Left ventricle myocardium inferior (tissue), 1 donor: Measurements from ENCODE around the gene TTC13. TPM values are rescaled to one million over a fixed set of nuclear protein-coding genes. Genes with fewer than 3 reads are reported as not detected.
"Not testable (repeated sequence)": the region's sequence is repeated elsewhere in the genome, so short reads cannot be mapped to it uniquely, and the experiment has no call there.

ENCODE experiments used
- DNase-seq: peaks from one replicate; pipeline ENCODE4 v3.0.0-alpha.2; 2020
- H3K27ac ChIP-seq: fragments of 200-600 bp; replicated peaks from 2 replicates; pipeline ENCODE4 v1.8.0; 2021
- H3K27me3 ChIP-seq: fragments of 200-600 bp; 2 replicates; pipeline ENCODE4 v1.8.0; 2021; ENCODE audit warnings: low read depth
- H3K36me3 ChIP-seq: fragments of 200-600 bp; 2 replicates; pipeline ENCODE4 v1.8.0; 2021
- H3K4me1 ChIP-seq: fragments of 200-600 bp; 2 replicates; pipeline ENCODE4 v1.8.0; 2021
- H3K4me3 ChIP-seq: fragments of 200-600 bp; 2 replicates; pipeline ENCODE4 v1.8.0; 2021; ENCODE audit warnings: mild to moderate bottlenecking, moderate library complexity
- H3K9me3 ChIP-seq: fragments of 200-600 bp; replicated peaks from 2 replicates; pipeline ENCODE4 v1.8.0; 2021
- CTCF ChIP-seq: fragments of 200-600 bp; IDR thresholded peaks from 2 replicates; pipeline ENCODE4 v1.8.0; 2021; ENCODE audit warnings: antibody characterized with exemption, mild to moderate bottlenecking, borderline replicate concordance
- intact Hi-C: fragments of 100-400 bp; cut with micrococcal nuclease; formaldehyde crosslinking; loops from one replicate; pipeline ENCODE4 v1.11.0; 2022
- total RNA-seq: library from RNA; stranded (reverse); fragmentation: NEBNext Ultra II Directional; extraction: Animal tissue kit (Norgen Biotek cat#: 25700); gene quantifications from one replicate; pipeline ENCODE4 v1.2.1, GENCODE V29; 2021
- donor health status: DM: no; HTN: yes; CAD: no; lungs with severe emphysema.

Gene TTC13
- total RNA-seq, 1 donor from 2014 or later: 6.7 TPM

GRCh38 chr1:231016234-231016633, 37.6 kb upstream of the TTC13 start:
- peaks cover 20% of the 10 kb centered on the region for H3K4me1 ChIP-seq
- H3K9me3 ChIP-seq: no peaks in the 10 kb centered on the region
- H3K36me3 ChIP-seq: peaks cover 10% of the 10 kb centered on the region
- H3K27ac ChIP-seq: no peak overlapping the region
- intact Hi-C loops: no loop called here
- H3K27me3 ChIP-seq: no peaks in the 10 kb centered on the region
- no peak for DNase-seq
- TF ChIP-seq CTCF: no peak
- no peak overlapping the region for H3K4me3 ChIP-seq

- intact Hi-C loops: no loop called here
These were observed 34.8 kb upstream of the TTC13 start for GRCh38 chr1:231013391-231014015.

GRCh38 chr1:231011963-231012362, 33.3 kb upstream of the TTC13 start:
- Histone ChIP-seq H3K27me3 (no peaks in the 10 kb centered on the region), H3K4me1 (no peaks in the 10 kb centered on the region), H3K4me3 (no peak overlapping the region), H3K27ac (no peak overlapping the region), H3K36me3 (no peaks in the 10 kb centered on the region), H3K9me3 (peaks cover 14% of the 10 kb centered on the region)
- DNase-seq: no peak
- intact Hi-C loops: no loop called here
- TF ChIP-seq CTCF: no peak

More at GRCh38 chr1:231013391-231014015, 34.8 kb upstream of the TTC13 start:
- TF ChIP-seq CTCF: no peak
- H3K36me3 ChIP-seq: peaks cover 6% of the 10 kb centered on the region
- no peaks in the 10 kb centered on the region for H3K4me1 ChIP-seq
- no peak overlapping the region for H3K4me3 ChIP-seq
- H3K27me3 ChIP-seq: no peaks in the 10 kb centered on the region
- no peaks in the 10 kb centered on the region for H3K9me3 ChIP-seq
- H3K27ac ChIP-seq: no peak overlapping the region
- no peak for DNase-seq

GRCh38 chr1:231011360-231011759, 32.7 kb upstream of the TTC13 start:
- TF ChIP-seq CTCF: no peak
- intact Hi-C loops: no loop called here
- Histone ChIP-seq H3K27ac (no peak overlapping the region), H3K9me3 (peaks cover 20% of the 10 kb centered on the region), H3K4me3 (no peak overlapping the region), H3K4me1 (no peaks in the 10 kb centered on the region), H3K36me3 (no peaks in the 10 kb centered on the region), H3K27me3 (no peaks in the 10 kb centered on the region)
- no peak for DNase-seq

GRCh38 chr1:231007535-231007934, 28.9 kb upstream of the TTC13 start:
- H3K9me3 ChIP-seq: peaks cover 53% of the 10 kb centered on the region
- intact Hi-C loops: not testable (repeated sequence)

GRCh38 chr1:231001892-231002291, 23.2 kb upstream of the TTC13 start:
- no peak overlapping the region for H3K4me3 ChIP-seq
- no peak for DNase-seq
- TF ChIP-seq CTCF: no peak
- no peaks in the 10 kb centered on the region for H3K4me1 ChIP-seq
- H3K9me3 ChIP-seq: peaks cover 38% of the 10 kb centered on the region
- intact Hi-C loops: no loop called here
- H3K27ac ChIP-seq: no peak overlapping the region
- no peaks in the 10 kb centered on the region for H3K27me3 ChIP-seq
- H3K36me3 ChIP-seq: peaks cover 60% of the 10 kb centered on the region

More at GRCh38 chr1:231007535-231007934, 28.9 kb upstream of the TTC13 start:
- not testable (repeated sequence) for H3K4me1 ChIP-seq, H3K4me3 ChIP-seq, DNase-seq, H3K36me3 ChIP-seq, H3K27ac ChIP-seq, H3K27me3 ChIP-seq
